DMS53 treated with DMSO at 0.1 percent for 48 hours (cell line): Measurements from ENCODE around the gene ZNF783.
"Not testable (repeated sequence)": the region's sequence is repeated elsewhere in the genome, so short reads cannot be mapped to it uniquely, and the experiment has no call there.

Source experiments
- DNase-seq: peaks from one replicate; lab custom pipeline; 2025; ENCODE audit not compliant: unreplicated experiment; lab: John Stamatoyannopoulos, UW

The ZNF783 gene

GRCh38 chr7:149239345-149240143 lies 22.5 kb upstream of the ZNF783 start, which contains the start of gene ZNF212:
TSS of gene ZNF212 (plus strand) at chr7:149239651. CDS start at chr7:149239779, 128 bp downstream.
- DNase-seq: peak; percentile 97

GRCh38 chr7:149240637-149241036 lies 21.4 kb upstream of the ZNF783 start:
- no peak for DNase-seq

GRCh38 chr7:149241696-149242095 lies 20.3 kb upstream of the ZNF783 start:
- no peak for DNase-seq

- DNase-seq: no peak
Measured at GRCh38 chr7:149245244-149245643, 16.8 kb upstream of the ZNF783 start.

- no peak for DNase-seq
Measured at GRCh38 chr7:149245744-149246143, 16.3 kb upstream of the ZNF783 start.

GRCh38 chr7:149248777-149249176 lies 13.2 kb upstream of the ZNF783 start:
- no peak for DNase-seq

- DNase-seq: not testable (repeated sequence)
Measured at GRCh38 chr7:149250151-149250550, 11.8 kb upstream of the ZNF783 start.

- not testable (repeated sequence) for DNase-seq
Measured at GRCh38 chr7:149251518-149251917, 10.5 kb upstream of the ZNF783 start.

- no peak for DNase-seq
Measured at GRCh38 chr7:149252378-149252777, 9.6 kb upstream of the ZNF783 start.

GRCh38 chr7:149253665-149254064 lies 8.3 kb upstream of the ZNF783 start:
- DNase-seq: no peak

- DNase-seq: no peak
Measured at GRCh38 chr7:149254181-149254858, 7.7 kb upstream of the ZNF783 start.

GRCh38 chr7:149255174-149255573 lies 6.8 kb upstream of the ZNF783 start:
- no peak for DNase-seq

GRCh38 chr7:149256568-149256967 lies 5.4 kb upstream of the ZNF783 start:
- no peak for DNase-seq

- no peak for DNase-seq
Measured at GRCh38 chr7:149257146-149257545, 4.8 kb upstream of the ZNF783 start.

GRCh38 chr7:149261316-149261828 lies 624 bp upstream of the ZNF783 start:
- DNase-seq: peak; percentile 51

- no peak for DNase-seq
Measured at GRCh38 chr7:149266451-149266850, 4.5 kb downstream of the ZNF783 start.

- DNase-seq: no peak
Measured at GRCh38 chr7:149267733-149268132, 5.7 kb downstream of the ZNF783 start.

GRCh38 chr7:149274424-149274823 lies 12.4 kb downstream of the ZNF783 start:
- not testable (repeated sequence) for DNase-seq

- DNase-seq: no peak
Measured at GRCh38 chr7:149277871-149278270, 15.9 kb downstream of the ZNF783 start.

GRCh38 chr7:149278396-149278795 lies 16.4 kb downstream of the ZNF783 start:
- no peak for DNase-seq

GRCh38 chr7:149279111-149279743 lies 17.2 kb downstream of the ZNF783 start:
- DNase-seq: no peak

- DNase-seq: no peak
Measured at GRCh38 chr7:149280151-149280550, 18.2 kb downstream of the ZNF783 start.
